ENCODE measurements around the gene ARSB.

- TF ChIP-seq POLR2A (IDR thresholded peaks at IDR 0.05) (no peak), CTCF (IDR thresholded peaks at IDR 0.05) (no peak)
Measured at GRCh38 chr5:78785454-78785853, 199.7 kb downstream of the ARSB start.

All from gastroesophageal sphincter (tissue), 3 donors.